Spleen (tissue), 11 donors: ENCODE results near the gene TYSND1. TPM values are rescaled to one million over a fixed set of nuclear protein-coding genes. Genes with fewer than 3 reads are reported as not detected.
"Not testable (repeated sequence)": the region's sequence is repeated elsewhere in the genome, so short reads cannot be mapped to it uniquely, and the experiment has no call there.

Experiments
- DNase-seq: peaks from one replicate; pipeline ENCODE4 v3.0.0-alpha.2; 2020
- H3K27ac ChIP-seq, 8 donors: fragments of 200-600 bp; sonication (generic) in 7 of 8; 1 replicate in 4 of 8; 2 replicates in 4 of 8; pipeline versions ENCODE4 v1.5.0 to v1.8.0; 2016 to 2021; ENCODE audit warnings: inconsistent platforms in 4 of 8, mild to moderate bottlenecking in 4 of 8, moderate library complexity in 1 of 8
- H3K27me3 ChIP-seq, 7 donors: fragments of 200-600 bp; sonication (generic) in 6 of 7; replicated peaks in 1 of 7; 1 replicate in 4 of 7; 2 replicates in 3 of 7; pipeline versions ENCODE4 v1.5.0 to v1.8.0; 2016 to 2021; ENCODE audit warnings: inconsistent platforms in 3 of 7, mild to moderate bottlenecking in 1 of 7
- H3K36me3 ChIP-seq, 6 donors: fragments of 200-600 bp; sonication (generic) in 5 of 6; 1 replicate in 4 of 6; 2 replicates in 2 of 6; pipeline versions ENCODE4 v1.5.0 to v1.8.0; 2016 to 2021; ENCODE audit warnings: inconsistent platforms in 2 of 6
- H3K4me1 ChIP-seq, 6 donors: fragments of 200-600 bp; sonication (generic) in 5 of 6; 1 replicate in 3 of 6; 2 replicates in 3 of 6; pipeline versions ENCODE4 v1.5.0 to v1.8.0; 2016 to 2021; ENCODE audit warnings: inconsistent platforms in 3 of 6
- H3K4me3 ChIP-seq, 8 donors: fragments of 200-600 bp; sonication (generic) in 7 of 8; 1 replicate in 4 of 8; 2 replicates in 4 of 8; pipeline versions ENCODE4 v1.5.0 to v1.8.0; 2016 to 2021; ENCODE audit warnings: inconsistent platforms in 4 of 8, mild to moderate bottlenecking in 4 of 8, moderate library complexity in 2 of 8
- H3K9me3 ChIP-seq, 8 donors: fragments of 200-600 bp; sonication (generic) in 7 of 8; 1 replicate in 4 of 8; 2 replicates in 4 of 8; pipeline versions ENCODE4 v1.5.0 to v1.8.0; 2016 to 2021; ENCODE audit warnings: inconsistent platforms in 4 of 8
- CTCF ChIP-seq, 11 experiments: fragments of 200-600 bp in 7 of 11; fragments of 450-650 bp in 4 of 11; sonication (generic) in 4 of 11; IDR thresholded peaks in 8 of 11; conservative IDR thresholded peaks in 3 of 11; 1 replicate in 7 of 11; 2 replicates in 4 of 11; pipeline versions ENCODE4 v1.4.0 to v1.8.0; 2016 to 2021; ENCODE audit warnings: antibody characterized with exemption in 11 of 11, inconsistent platforms in 4 of 11, mild to moderate bottlenecking in 1 of 11
- POLR2A ChIP-seq, 3 donors: fragments of 450-650 bp; IDR thresholded peaks; one replicate each; pipeline ENCODE4 v1.5.1; 2017; ENCODE audit warnings: antibody characterized with exemption in 3 of 3, mild to moderate bottlenecking in 1 of 3
- POLR2AphosphoS5 ChIP-seq, 3 donors: sonication (generic); formaldehyde crosslinking; IDR thresholded peaks; one replicate each; pipeline ENCODE4 v1.5.1; 2017; ENCODE audit warnings: antibody characterized with exemption in 3 of 3
- WGBS, 5 donors: extraction: QIAGEN DNeasy Blood & Tissue Kit in 3 of 5; methylation state at CpG; one replicate each; pipeline versions ENCODE4 v1.1.5 to v1.1.7; 2013 to 2018; 5-methylcytosine and 5-hydroxymethylcytosine counted together
- intact Hi-C: fragments of 100-400 bp; cut with DNase I; formaldehyde crosslinking; loops from one replicate; pipeline ENCODE4 v1.15.0; 2023; ENCODE audit warnings: low total_unique reads
- polyA plus RNA-seq, 3 donors: library from polyadenylated mRNA; stranded (reverse); fragments of 200-250 nt; gene quantifications; one replicate each; pipeline ENCODE4 v1.2.1, GENCODE V29; 2013
- total RNA-seq, 7 donors: library from RNA; depleted of rRNA in 3 of 7; stranded (reverse); fragments of >200 nt in 3 of 7; fragmentation: NEBNext Ultra II Directional in 4 of 7; extraction: Animal tissue kit (Norgen Biotek cat#: 25700) in 4 of 7; gene quantifications; one replicate each; pipeline versions ENCODE4 v1.1.0 to v1.2.1, GENCODE V29; 2016 to 2021
- donor health status: healthy with polysubstance abuse.
- donor health status: DM: no; HTN: no; CAD: no; lungs with moderate emphysema.
- donor health status: DM: no; HTN: no; CAD: no.
- donor health status: Bipolar disorder and iron deficiency.
- donor health status: healthy.
- donor health status: DM: no; HTN: no; CAD: no.
- donor health status: DM: yes; HTN: yes; CAD: no.

The TYSND1 gene
- total and polyA plus RNA-seq, 10 donors: 14.1 to 20.9 (median 16.9) TPM

GRCh38 chr10:70160798-70161197 is 14.3 kb upstream of the TYSND1 start:
- no peak overlapping the region for H3K4me3 ChIP-seq
- no peak overlapping the region for H3K27ac ChIP-seq
- 64 to 69% (median 65%) methylated on average over 1 of the region's 1 CpG for WGBS, 5 donors
- intact Hi-C loops: no loop called here
- TF ChIP-seq POLR2A (IDR thresholded peaks at IDR 0.05) (no peak), POLR2AphosphoS5 (IDR thresholded peaks at IDR 0.05) (no peak), CTCF (IDR thresholded peaks at IDR 0.05 in 8 of 11, conservative IDR thresholded peaks at IDR 0.05 in 3 of 11) (no peak)
- H3K4me1 ChIP-seq: peaks cover 19 to 77% (median 53%) of the 10 kb centered on the region in 6 donors
- DNase-seq: no peak
- peaks cover 0 to 79% (median 45%) of the 10 kb centered on the region in 6 donors for H3K36me3 ChIP-seq
- no peaks in the 10 kb centered on the region for H3K27me3 ChIP-seq
- no peaks in the 10 kb centered on the region for H3K9me3 ChIP-seq

DNA sequence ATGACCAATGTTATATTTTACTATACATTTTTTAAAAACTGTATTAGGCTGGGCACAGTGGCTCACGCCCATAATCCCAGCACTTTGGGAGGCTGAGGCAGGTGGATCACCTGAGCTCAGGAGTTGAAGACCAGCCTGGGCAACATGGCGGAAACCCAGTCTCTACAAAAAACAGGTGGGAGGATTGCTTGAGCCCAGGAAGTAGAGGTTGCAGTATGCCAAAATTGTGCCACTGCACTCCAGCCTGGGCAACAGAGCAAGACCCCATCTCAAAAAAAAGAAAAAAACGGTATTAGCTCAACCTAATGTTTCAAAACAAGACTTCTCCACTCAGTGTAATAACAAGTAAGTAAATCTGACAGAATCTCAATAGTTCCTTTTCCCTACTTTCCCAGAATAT is 12.9 kb upstream of the TYSND1 start:
- DNase-seq, H3K9me3 ChIP-seq, H3K4me3 ChIP-seq, intact Hi-C loops, H3K27me3 ChIP-seq, H3K27ac ChIP-seq: not testable (repeated sequence)
- peaks cover 19 to 66% (median 42%) of the 10 kb centered on the region in 6 donors for H3K4me1 ChIP-seq
- 29 to 98% (median 92%) methylated on average over 3 of the region's 3 CpGs for WGBS, 5 donors
- peaks cover 0 to 85% (median 56%) of the 10 kb centered on the region in 6 donors for H3K36me3 ChIP-seq

DNA sequence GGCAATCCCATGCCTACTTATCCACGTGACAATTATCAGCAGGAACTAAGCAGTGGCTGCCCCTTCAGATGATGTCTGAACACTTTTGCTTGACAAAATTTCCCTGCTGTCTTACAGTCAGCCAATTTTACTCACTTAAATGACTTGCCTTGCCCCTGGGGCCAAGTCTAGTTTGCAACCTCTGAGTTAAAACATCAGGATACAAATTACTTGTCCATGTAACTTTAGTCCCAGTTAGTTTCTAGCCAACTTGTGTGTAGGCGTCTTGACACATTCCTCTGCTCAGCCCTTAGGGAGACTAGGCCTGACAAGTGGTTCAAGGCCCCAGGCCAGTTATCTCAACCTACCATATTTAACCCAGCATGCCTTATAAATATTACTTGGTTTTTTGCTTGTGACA is 11.6 kb upstream of the TYSND1 start:
- 68 to 87% (median 78%) methylated on average over 2 of the region's 2 CpGs for WGBS, 5 donors
- Histone ChIP-seq H3K36me3 (peaks cover 0 to 88% (median 69%) of the 10 kb centered on the region in 6 donors), H3K27me3 (no peaks in the 10 kb centered on the region), H3K4me1 (peaks cover 10 to 53% (median 29%) of the 10 kb centered on the region in 6 donors), H3K4me3 (no peak overlapping the region), H3K27ac (no peak overlapping the region), H3K9me3 (no peaks in the 10 kb centered on the region)
- no peak for TF ChIP-seq POLR2A (IDR thresholded peaks at IDR 0.05)
- no peak for TF ChIP-seq POLR2AphosphoS5 (IDR thresholded peaks at IDR 0.05)
- TF ChIP-seq CTCF (IDR thresholded peaks at IDR 0.05 in 8 of 11, conservative IDR thresholded peaks at IDR 0.05 in 3 of 11): no peak
- intact Hi-C loops: no loop called here
- DNase-seq: no peak

GRCh38 chr10:70155255-70155838 is 8.8 kb upstream of the TYSND1 start:
- TF ChIP-seq POLR2A (IDR thresholded peaks at IDR 0.05): no peak
- no peak for TF ChIP-seq POLR2AphosphoS5 (IDR thresholded peaks at IDR 0.05)
- no peak for TF ChIP-seq CTCF (IDR thresholded peaks at IDR 0.05 in 8 of 11, conservative IDR thresholded peaks at IDR 0.05 in 3 of 11)
- Histone ChIP-seq H3K9me3 (no peaks in the 10 kb centered on the region), H3K4me1 (peaks cover 0 to 27% (median 10%) of the 10 kb centered on the region in 6 donors), H3K36me3 (peaks cover 0 to 98% (median 78%) of the 10 kb centered on the region in 6 donors), H3K4me3 (no peak overlapping the region), H3K27ac (no peak overlapping the region), H3K27me3 (no peaks in the 10 kb centered on the region)
- WGBS, 5 donors: 63 to 78% (median 65%) methylated on average over 3 of the region's 3 CpGs
- DNase-seq: no peak
- intact Hi-C loops: no loop called here
